GM21737 (cell line): ENCODE data around the gene WDR35.
A peak's percentile ranks its signal among the peaks of the same experiment; 100 is the strongest.
"Not testable (repeated sequence)": the region's sequence is repeated elsewhere in the genome, so short reads cannot be mapped to it uniquely, and the experiment has no call there.

Experiments
- ATAC-seq: cut with Tn5 transposase; IDR thresholded peaks from one replicate; pipeline ENCODE4 v1.9.1; 2021; ENCODE audit warnings: mild to moderate bottlenecking, moderate library complexity; ENCODE audit not compliant: unreplicated experiment

Gene WDR35

DNA sequence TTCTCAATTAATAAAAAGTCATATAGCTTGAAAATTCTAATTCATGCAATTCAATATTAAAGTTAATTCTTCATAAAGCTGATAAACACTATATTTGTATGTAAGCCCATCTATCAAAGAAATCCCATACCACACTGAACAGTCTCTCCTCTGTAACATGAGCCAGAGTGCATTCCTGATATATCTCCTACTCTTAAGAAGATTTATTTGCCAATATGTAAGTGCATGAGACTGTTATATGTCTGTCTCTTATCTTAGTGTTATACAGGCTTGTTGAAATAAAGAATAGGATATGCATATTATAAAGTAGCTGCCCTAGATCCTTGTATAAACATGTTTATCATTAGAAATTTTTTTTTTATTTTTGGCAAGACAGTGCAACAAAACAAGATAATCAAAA is 47.7 kb downstream of the WDR35 start:
- no peak for ATAC-seq

DNA sequence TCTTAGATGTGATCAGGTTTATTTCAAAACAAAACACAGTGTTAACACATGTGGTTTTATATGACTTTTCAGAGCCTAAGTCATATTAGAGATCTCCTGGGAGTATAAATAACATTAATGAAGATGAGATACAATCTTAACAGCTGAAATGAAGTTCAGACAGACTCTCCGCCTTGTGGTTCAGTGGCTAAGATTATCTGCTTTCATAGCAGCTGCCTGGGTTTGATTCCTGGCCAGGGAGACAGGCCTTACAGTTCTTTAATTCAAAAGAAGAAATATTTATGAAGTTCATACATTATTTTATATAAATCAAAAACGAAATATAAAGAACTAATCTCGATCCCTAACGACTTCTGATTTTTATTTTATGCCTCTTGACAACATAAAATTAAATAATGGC is 52.9 kb downstream of the WDR35 start:
- no peak for ATAC-seq

- no peak for ATAC-seq
Observed at GRCh38 chr2:19936203-19936602, 53.7 kb downstream of the WDR35 start.

GRCh38 chr2:19933351-19933981 is 56.4 kb downstream of the WDR35 start:
- ATAC-seq = no peak

- no peak for ATAC-seq
Observed at GRCh38 chr2:19932928-19933327, 57.0 kb downstream of the WDR35 start.

DNA sequence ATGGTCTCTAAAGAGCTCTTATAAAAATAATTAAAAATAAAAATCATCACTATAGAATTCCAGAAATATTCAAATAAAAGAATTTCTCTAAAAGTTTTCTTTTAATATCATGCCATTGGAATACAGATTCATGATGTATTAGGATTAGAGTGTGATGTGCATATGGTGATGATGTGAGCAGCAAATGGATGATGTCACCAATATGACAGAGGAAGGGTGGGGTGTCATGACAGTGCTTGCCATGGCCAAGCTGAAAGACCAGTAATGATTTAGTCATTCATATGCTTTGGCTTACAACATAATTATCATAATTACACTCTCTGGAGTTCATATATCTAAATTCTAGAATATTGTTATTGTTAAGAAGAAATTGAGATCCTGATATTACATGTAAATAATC is 60.7 kb downstream of the WDR35 start:
- ATAC-seq = no peak

GRCh38 chr2:19927816-19928215 is 62.1 kb downstream of the WDR35 start:
- ATAC-seq = not testable (repeated sequence)

DNA sequence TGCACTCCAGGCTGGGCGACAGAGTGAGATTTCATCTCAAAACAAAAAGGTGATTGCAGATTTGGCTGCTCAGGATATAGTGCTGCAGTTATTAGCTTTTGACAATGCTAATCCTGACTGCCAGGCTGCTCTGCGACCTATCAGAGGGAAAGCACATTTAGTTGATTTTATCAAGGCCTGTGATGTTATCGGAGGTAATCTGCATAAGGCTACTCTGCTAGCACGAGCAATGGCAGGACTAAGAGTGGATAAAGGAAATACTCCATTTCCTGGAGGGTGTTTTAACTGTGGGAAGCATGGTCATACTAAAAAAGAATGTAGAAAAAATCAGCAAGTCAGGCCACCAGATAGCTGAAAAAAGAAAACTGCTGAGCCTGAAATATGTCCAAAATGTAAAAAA is 65.4 kb downstream of the WDR35 start:
- not testable (repeated sequence) for ATAC-seq

DNA sequence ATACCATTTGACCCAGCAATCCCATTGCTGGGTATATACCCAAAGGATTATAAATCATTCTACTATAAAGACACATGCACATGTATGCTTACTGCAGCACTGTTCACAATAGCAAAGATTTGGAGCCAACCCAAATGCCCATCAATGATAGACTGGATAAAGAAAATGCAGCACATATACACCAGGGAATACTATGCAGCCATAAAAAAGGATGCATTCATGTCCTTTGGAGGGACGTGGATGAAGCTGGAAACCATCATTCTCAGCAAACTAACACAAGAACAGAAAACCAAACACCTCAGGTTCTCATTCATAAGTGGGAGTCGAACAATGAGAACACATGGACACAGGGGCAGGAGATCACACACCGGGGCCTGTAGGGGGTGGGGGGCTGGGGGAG is 67.7 kb downstream of the WDR35 start:
- not testable (repeated sequence) for ATAC-seq

DNA sequence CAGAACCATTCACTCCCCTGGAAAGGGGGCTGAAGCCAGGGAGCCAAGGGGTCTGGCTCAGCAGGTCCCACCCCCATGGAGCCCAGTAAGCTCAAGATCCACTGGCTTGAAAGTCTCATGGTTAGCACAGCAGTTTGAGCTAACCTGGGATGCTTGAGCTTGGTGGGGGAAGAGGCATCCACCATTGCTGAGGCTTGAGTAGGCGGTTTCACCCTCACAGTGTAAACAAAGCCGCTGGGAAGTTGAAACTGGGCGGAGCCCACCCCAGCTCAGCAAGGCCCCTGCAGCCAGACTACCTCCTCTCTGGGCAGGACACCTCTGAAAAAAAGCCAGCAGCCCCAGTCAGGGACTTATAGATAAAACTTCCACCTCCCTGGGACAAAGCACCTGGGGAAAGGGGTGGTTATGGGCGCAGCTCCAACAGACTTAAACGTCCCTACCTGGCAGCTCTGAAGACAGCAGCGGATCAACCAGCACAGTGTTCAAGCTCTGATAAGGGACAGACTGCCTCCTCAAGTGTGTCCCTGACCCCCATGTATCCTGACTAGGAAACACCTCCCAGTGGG is 73.4 kb downstream of the WDR35 start:
- no peak for ATAC-seq

DNA sequence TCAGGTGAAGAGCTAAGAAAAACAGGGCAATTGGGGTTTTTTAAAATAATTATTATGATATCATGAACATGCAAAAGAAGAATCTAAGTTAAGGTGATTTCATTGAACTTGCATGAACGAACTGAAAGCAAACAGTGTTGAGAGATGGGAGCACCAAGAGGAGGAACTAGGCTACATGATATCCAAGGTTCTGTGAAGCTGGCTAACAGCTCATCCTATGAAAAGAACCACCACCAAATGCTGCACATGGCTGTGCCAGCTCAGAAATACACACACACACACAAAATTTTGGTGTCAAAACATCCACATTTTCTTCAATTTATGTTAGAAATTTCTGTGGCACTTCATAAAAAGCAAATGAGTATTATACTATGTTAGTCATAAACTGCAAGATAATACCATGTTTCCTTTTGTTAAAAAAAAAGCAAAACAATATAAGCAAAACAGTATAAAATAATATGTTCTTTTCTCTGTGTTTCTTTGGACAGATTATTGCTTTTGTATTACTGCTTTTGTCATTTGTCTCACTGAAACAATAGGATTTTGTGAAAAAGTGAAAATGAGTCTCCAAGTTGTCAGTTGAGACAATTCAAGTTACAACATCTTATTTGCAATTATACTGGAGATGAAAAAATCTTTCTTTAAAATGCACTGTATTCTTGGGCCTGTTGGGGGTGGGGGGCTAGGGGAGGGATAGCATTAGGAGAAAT is 75.5 kb downstream of the WDR35 start:
- ATAC-seq = no peak

GRCh38 chr2:19911808-19912509 is 77.9 kb downstream of the WDR35 start:
- no peak for ATAC-seq

DNA sequence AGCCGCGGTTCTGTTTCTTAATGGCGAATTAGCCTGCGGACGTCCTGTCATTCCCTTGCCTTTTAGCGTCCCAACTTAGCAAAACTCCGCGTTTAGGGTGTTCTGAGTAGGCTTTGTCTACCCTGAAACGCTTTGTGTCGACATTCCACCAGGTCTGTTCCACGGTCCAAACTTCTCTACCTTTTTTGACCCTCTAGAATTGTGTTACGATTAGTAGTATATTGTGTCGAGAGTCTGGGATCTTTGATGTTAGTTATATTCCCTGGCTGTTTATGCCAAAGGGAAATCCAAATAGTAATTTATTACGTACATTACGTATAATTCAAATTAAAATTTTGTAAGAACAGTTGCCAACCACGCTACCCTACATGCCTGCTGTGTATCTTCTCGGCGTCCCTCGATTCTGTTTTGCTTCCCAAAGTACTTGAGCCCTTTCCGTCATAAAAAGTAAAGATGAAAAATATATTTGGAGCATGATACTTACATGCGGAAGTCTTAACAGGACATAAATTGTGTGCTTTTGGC is 87.6 kb downstream of the WDR35 start:
- no peak for ATAC-seq

GRCh38 chr2:19901442-19902215 is 88.3 kb downstream of the WDR35 start, which contains the start of gene TTC32:
TTC32 (minus strand) TSS chr2:19901983; CDS start chr2:19901854, 129 bp downstream.
- ATAC-seq = peak; percentile 88

- peak; percentile 10 for ATAC-seq
Observed at GRCh38 chr2:19900931-19901441, 88.9 kb downstream of the WDR35 start.

DNA sequence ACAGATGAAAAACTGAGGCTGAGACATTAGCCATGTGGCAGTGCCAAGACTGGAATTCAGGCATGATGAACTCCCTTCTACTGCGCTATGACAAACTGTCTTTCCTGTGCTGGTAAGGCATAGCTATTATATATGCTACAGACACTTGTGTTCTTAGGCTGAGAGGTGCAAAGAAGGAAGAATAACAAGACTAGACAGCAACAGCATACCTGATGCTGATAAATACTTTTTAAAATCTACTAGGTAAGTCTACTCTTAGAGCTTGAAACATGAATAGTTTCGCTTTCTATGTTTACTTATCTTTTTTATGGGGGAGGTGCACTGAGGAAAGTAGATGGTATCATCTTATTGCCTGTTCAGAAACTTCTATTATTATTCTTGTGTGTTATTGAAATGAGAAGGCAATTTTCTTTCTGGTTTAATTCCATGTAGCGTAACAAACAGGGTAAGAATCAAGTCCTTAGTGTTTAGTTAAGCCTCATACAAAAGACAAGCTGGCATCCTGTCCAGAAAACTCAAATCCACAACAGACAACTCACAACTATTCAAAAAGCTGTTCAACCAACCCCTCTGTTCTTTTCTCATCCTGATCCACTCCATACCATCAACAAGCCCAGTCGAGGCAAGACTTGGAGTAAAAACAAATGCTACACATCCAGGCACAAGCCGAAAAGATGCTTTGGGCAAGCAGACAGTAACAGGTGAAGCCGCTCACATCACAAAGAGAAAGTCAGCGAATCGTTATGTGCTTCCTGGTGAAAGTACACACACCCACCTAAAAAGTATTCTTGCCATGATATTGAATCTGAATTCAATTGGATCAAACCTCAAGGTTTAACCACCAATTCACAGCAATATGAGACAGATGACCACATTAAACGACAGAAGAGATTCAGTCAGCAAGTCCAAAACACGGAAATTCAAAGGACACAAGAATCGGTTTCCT is 89.6 kb downstream of the WDR35 start:
- ATAC-seq = no peak

- ATAC-seq = no peak
Observed at GRCh38 chr2:19898592-19899329, 91.1 kb downstream of the WDR35 start.

DNA sequence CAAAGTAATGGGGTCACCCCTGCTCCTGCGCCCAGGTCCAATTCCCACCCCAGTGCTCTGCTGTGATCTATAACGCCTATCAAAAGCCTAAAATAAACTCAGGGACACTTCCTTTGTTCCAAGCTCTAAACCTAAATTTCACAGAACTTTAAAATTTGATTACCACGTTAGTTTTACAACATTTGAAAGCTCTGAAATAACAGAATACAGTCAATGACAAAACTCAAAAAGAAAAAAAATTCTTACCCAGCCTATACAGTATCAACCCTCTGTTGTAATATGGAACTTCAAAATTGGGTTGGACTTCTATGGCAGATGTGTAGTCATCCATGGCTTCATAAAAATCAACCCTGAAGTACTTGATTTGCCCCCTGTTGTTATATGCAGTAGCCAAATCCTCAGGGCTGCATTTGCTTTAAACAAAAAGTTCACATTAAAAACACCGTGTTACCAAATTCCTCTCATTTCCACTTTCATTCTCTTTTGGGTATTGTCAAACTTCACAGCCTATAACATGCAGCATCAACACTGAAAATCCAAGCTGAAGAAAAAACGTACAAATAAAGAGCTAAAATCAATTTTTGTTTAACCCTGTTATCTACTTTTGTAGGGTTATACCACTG is 92.2 kb downstream of the WDR35 start:
- ATAC-seq = no peak
